K562 (cell line): ENCODE measurements around the gene KLK11. TPM values are rescaled to one million over a fixed set of nuclear protein-coding genes. Genes with fewer than 3 reads are reported as not detected.

ENCODE experiments used
- ERF ChIP-seq: fragments of 450-650 bp; formaldehyde crosslinking; IDR thresholded peaks from 2 replicates; pipeline ENCODE4 v1.4.0; 2020; ENCODE audit warnings: mild to moderate bottlenecking, mixed read lengths
- MAFF ChIP-seq: IDR thresholded peaks from 2 replicates; pipeline ENCODE4 v1.6.1; 2012; ENCODE audit warnings: low read length, improper control_type of control experiment
- MCM2 ChIP-seq: fragments of 450-650 bp; IDR thresholded peaks from 2 replicates; pipeline ENCODE4 v1.6.1; 2017; ENCODE audit warnings: low read depth, mild to moderate bottlenecking
- MXD1 ChIP-seq: fragments of 250-450 bp; sonication (Bioruptor Pico); IDR thresholded peaks from 2 replicates; pipeline ENCODE4 v1.8.0; 2021; ENCODE audit warnings: borderline replicate concordance, mild to moderate bottlenecking, moderate library complexity; ENCODE audit not compliant: poor library complexity, severe bottlenecking
- REST ChIP-seq, 2 experiments: fragments of 450-650 bp; formaldehyde crosslinking in 1 of 2; IDR thresholded peaks; 2 replicates each; pipeline versions ENCODE4 v1.4.0 to v1.6.1; 2014 to 2020; ENCODE audit warnings: mild to moderate bottlenecking in 2 of 2, borderline replicate concordance in 1 of 2, low read depth in 1 of 2
- TCF15 ChIP-seq: fragments of 250-450 bp; sonication (Bioruptor Pico); IDR thresholded peaks from 2 replicates; pipeline ENCODE4 v1.8.0; 2022; ENCODE audit warnings: moderate library complexity, mild to moderate bottlenecking, inconsistent platforms
- ZBTB40 ChIP-seq, 2 experiments: fragments of 450-650 bp in 1 of 2; sonication (generic) in 1 of 2; formaldehyde crosslinking in 1 of 2; IDR thresholded peaks; 2 replicates each; pipeline versions ENCODE4 v1.7.1 to v1.9.0; 2016 to 2022; ENCODE audit warnings: inconsistent platforms in 1 of 2, mild to moderate bottlenecking in 1 of 2, missing genetic modification reagents in 1 of 2
- polyA plus RNA-seq, 8 experiments: library from polyadenylated mRNA; depleted of rRNA in 4 of 8; stranded (reverse) in 5 of 8; unstranded in 3 of 8; fragments of >200 nt; fragmentation: Nextera tagmentation in 2 of 8; fragmentation: Illumina TruSeq in 1 of 8; extraction: Ambion mirVana in 2 of 8; extraction: Trizol in 1 of 8; gene quantifications; 2 replicates each; pipeline versions ENCODE4 v1.2.1 to v1.2.3, GENCODE V29; 2011 to 2014; ENCODE audit warnings: inconsistent platforms in 1 of 8, missing spikeins in 1 of 8
- total RNA-seq, 7 experiments: library from RNA; depleted of rRNA in 6 of 7; stranded (reverse); fragments of >200 nt in 6 of 7; fragmentation: Illumina TruSeq in 2 of 7; extraction: Trizol in 2 of 7; gene quantifications; 2 replicates each; pipeline versions ENCODE4 v1.2.1 to v1.2.3, GENCODE V29; 2011 to 2021; ENCODE audit warnings: low replicate concordance in 1 of 7

The KLK11 gene
- total and polyA plus RNA-seq, 9 of the 15 experiments (the other 6 are each of a cell fraction or from before 2014, with no cell fraction given) = not detected

GRCh38 chr19:51020988-51021651 is 5.3 kb downstream of the KLK11 start (continued):
- TF ChIP-seq REST (IDR thresholded peaks at IDR 0.05; ENCODE audit: borderline replicate concordance) (peak; percentile 74), REST (CRISPR knock-in tag; IDR thresholded peaks at IDR 0.05; ENCODE audit: low read depth) (no peak), ZBTB40 (IDR thresholded peaks at IDR 0.05) (no peak), ZBTB40 (CRISPR knock-in tag; IDR thresholded peaks at IDR 0.05) (no peak), MCM2 (no peak), TCF15 (no peak), ERF (CRISPR knock-in tag) (no peak), MAFF (no peak), MXD1 (CRISPR knock-in tag) (no peak)
